HG03066 (cell line): ENCODE measurements around the gene RIC8B.
"Not testable (repeated sequence)": the region's sequence is repeated elsewhere in the genome, so short reads cannot be mapped to it uniquely, and the experiment has no call there.

Experiments used
- ATAC-seq: cut with Tn5 transposase; IDR thresholded peaks from one replicate; pipeline ENCODE4 v1.9.1; 2021; ENCODE audit warnings: low read depth; ENCODE audit not compliant: unreplicated experiment

RIC8B gene

GRCh38 chr12:106774005-106774807 lies at the start of gene RIC8B:
Gene RIC8B, plus strand, starts transcription at chr12:106774682. Its CDS starts 64 bp downstream, at chr12:106774746.
- peak; percentile 87 for ATAC-seq

- no peak for ATAC-seq
Measured at GRCh38 chr12:106724934-106725333, 49.5 kb upstream of the RIC8B start.

GRCh38 chr12:106726603-106727202 lies 47.8 kb upstream of the RIC8B start:
- not testable (repeated sequence) for ATAC-seq

GRCh38 chr12:106729611-106730010 lies 44.9 kb upstream of the RIC8B start:
- no peak for ATAC-seq

GRCh38 chr12:106732890-106733289 lies 41.6 kb upstream of the RIC8B start:
- no peak for ATAC-seq

- no peak for ATAC-seq
Measured at GRCh38 chr12:106733660-106734059, 40.8 kb upstream of the RIC8B start.

GRCh38 chr12:106736051-106736957 lies 38.2 kb upstream of the RIC8B start:
- no peak for ATAC-seq

- no peak for ATAC-seq
Measured at GRCh38 chr12:106739318-106739717, 35.2 kb upstream of the RIC8B start.

- no peak for ATAC-seq
Measured at GRCh38 chr12:106739815-106740530, 34.5 kb upstream of the RIC8B start.

- no peak for ATAC-seq
Measured at GRCh38 chr12:106740818-106741217, 33.7 kb upstream of the RIC8B start.

GRCh38 chr12:106741247-106741646 lies 33.2 kb upstream of the RIC8B start:
- no peak for ATAC-seq

GRCh38 chr12:106743270-106743988 lies 31.1 kb upstream of the RIC8B start:
- ATAC-seq, result no peak

GRCh38 chr12:106744600-106744999 lies 29.9 kb upstream of the RIC8B start:
- ATAC-seq, result no peak

GRCh38 chr12:106745181-106745745 lies 29.2 kb upstream of the RIC8B start:
- ATAC-seq, result no peak

- ATAC-seq, result no peak
Measured at GRCh38 chr12:106747973-106748436, 26.5 kb upstream of the RIC8B start.

GRCh38 chr12:106750524-106750923 lies 24.0 kb upstream of the RIC8B start:
- ATAC-seq, result no peak

GRCh38 chr12:106753526-106753925 lies 21.0 kb upstream of the RIC8B start:
- peak; percentile 99 for ATAC-seq

- no peak for ATAC-seq
Measured at GRCh38 chr12:106754331-106754730, 20.2 kb upstream of the RIC8B start.

- ATAC-seq, result no peak
Measured at GRCh38 chr12:106757623-106758348, 16.7 kb upstream of the RIC8B start.
